ENCODE measurements around the gene METTL26. TPM values are rescaled to one million over a fixed set of nuclear protein-coding genes. Genes with fewer than 3 reads are reported as not detected.
A peak's percentile ranks its signal among the peaks of the same experiment; 100 is the strongest.

Gene METTL26
- total and polyA plus RNA-seq, 4 donors: 26.3 to 69.1 (median 41.4) TPM

DNA sequence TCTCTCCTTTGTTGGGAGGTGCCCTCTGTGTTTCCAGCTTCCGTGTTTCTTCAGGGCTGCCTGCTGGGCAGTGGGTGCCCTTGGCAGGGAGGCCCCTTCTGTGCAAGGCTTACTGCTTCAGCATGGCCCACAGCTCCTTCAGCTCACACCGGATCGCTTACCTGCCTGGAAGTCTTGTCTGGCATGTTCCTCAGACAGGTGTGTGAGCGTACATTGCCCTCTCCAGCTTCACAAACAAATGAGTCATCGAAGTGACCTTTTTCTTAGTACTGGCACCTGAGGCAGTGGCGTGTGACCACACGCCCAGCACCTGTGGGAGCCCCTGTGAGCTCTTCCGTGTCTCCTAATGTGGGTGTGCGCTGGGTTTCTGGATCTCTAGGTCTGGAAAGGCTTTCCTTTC, 42.7 kb downstream of the METTL26 start:
- H3K4me3 ChIP-seq (ENCODE audit: low read depth in 1 of 3, low read length in 3 of 3): no peak overlapping the region
- no peak overlapping the region for H3K9ac ChIP-seq (ENCODE audit: low read depth in 1 of 2, low read length in 2 of 2)
- H3K27ac ChIP-seq (ENCODE audit: low read depth in 1 of 2, low read length in 2 of 2): peak overlapping the region; percentile 81 to 88
- no peaks in the 10 kb centered on the region for H3K36me3 ChIP-seq (ENCODE audit: control insufficient read depth in 4 of 4, insufficient read depth in 3 of 4, low read depth in 1 of 4, low read length in 3 of 4)
- 34% methylated on average over 9 of the region's 9 CpGs for WGBS
- no peaks in the 10 kb centered on the region for H3K27me3 ChIP-seq (ENCODE audit: control insufficient read depth in 4 of 4, insufficient read depth in 4 of 4, low read length in 3 of 4)
- no peak for DNase-seq (ENCODE audit: low spot score)
- TF ChIP-seq JUND (IDR thresholded peaks at IDR 0.05) (peak; percentile 87 to 95), RAD21 (IDR thresholded peaks at IDR 0.05) (no peak), NR2F2 (IDR thresholded peaks at IDR 0.05) (no peak), SP1 (IDR thresholded peaks at IDR 0.05) (no peak), YY1 (IDR thresholded peaks at IDR 0.05) (no peak), HNF4A (conservative IDR thresholded peaks at IDR 0.05) (peak in 1 of 2 donors; percentile 67), GABPA (IDR thresholded peaks at IDR 0.05 in 1 of 2, conservative IDR thresholded peaks at IDR 0.05 in 1 of 2) (no peak), FOXA1 (IDR thresholded peaks at IDR 0.05) (no peak), FOXA2 (IDR thresholded peaks at IDR 0.05) (no peak), RXRA (IDR thresholded peaks at IDR 0.05) (peak; percentile 36 to 79), HNF4G (IDR thresholded peaks at IDR 0.05) (no peak), EGR1 (IDR thresholded peaks at IDR 0.05; ENCODE audit: low read depth in 2 of 2) (no peak), TAF1 (conservative IDR thresholded peaks at IDR 0.05) (no peak)
- TF ChIP-seq, protein P1, sequence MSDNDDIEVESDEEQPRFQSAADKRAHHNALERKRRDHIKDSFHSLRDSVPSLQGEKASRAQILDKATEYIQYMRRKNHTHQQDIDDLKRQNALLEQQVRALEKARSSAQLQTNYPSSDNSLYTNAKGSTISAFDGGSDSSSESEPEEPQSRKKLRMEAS (IDR thresholded peaks at IDR 0.05): no peak
- TF ChIP-seq, protein P2, sequence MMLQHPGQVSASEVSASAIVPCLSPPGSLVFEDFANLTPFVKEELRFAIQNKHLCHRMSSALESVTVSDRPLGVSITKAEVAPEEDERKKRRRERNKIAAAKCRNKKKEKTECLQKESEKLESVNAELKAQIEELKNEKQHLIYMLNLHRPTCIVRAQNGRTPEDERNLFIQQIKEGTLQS (IDR thresholded peaks at IDR 0.05): no peak
- TF ChIP-seq, protein P3, sequence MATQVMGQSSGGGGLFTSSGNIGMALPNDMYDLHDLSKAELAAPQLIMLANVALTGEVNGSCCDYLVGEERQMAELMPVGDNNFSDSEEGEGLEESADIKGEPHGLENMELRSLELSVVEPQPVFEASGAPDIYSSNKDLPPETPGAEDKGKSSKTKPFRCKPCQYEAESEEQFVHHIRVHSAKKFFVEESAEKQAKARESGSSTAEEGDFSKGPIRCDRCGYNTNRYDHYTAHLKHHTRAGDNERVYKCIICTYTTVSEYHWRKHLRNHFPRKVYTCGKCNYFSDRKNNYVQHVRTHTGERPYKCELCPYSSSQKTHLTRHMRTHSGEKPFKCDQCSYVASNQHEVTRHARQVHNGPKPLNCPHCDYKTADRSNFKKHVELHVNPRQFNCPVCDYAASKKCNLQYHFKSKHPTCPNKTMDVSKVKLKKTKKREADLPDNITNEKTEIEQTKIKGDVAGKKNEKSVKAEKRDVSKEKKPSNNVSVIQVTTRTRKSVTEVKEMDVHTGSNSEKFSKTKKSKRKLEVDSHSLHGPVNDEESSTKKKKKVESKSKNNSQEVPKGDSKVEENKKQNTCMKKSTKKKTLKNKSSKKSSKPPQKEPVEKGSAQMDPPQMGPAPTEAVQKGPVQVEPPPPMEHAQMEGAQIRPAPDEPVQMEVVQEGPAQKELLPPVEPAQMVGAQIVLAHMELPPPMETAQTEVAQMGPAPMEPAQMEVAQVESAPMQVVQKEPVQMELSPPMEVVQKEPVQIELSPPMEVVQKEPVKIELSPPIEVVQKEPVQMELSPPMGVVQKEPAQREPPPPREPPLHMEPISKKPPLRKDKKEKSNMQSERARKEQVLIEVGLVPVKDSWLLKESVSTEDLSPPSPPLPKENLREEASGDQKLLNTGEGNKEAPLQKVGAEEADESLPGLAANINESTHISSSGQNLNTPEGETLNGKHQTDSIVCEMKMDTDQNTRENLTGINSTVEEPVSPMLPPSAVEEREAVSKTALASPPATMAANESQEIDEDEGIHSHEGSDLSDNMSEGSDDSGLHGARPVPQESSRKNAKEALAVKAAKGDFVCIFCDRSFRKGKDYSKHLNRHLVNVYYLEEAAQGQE (IDR thresholded peaks at IDR 0.05): no peak
- TF ChIP-seq, protein P4, sequence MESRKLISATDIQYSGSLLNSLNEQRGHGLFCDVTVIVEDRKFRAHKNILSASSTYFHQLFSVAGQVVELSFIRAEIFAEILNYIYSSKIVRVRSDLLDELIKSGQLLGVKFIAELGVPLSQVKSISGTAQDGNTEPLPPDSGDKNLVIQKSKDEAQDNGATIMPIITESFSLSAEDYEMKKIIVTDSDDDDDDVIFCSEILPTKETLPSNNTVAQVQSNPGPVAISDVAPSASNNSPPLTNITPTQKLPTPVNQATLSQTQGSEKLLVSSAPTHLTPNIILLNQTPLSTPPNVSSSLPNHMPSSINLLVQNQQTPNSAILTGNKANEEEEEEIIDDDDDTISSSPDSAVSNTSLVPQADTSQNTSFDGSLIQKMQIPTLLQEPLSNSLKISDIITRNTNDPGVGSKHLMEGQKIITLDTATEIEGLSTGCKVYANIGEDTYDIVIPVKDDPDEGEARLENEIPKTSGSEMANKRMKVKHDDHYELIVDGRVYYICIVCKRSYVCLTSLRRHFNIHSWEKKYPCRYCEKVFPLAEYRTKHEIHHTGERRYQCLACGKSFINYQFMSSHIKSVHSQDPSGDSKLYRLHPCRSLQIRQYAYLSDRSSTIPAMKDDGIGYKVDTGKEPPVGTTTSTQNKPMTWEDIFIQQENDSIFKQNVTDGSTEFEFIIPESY (IDR thresholded peaks at IDR 0.05): no peak
- TF ChIP-seq, protein P5, sequence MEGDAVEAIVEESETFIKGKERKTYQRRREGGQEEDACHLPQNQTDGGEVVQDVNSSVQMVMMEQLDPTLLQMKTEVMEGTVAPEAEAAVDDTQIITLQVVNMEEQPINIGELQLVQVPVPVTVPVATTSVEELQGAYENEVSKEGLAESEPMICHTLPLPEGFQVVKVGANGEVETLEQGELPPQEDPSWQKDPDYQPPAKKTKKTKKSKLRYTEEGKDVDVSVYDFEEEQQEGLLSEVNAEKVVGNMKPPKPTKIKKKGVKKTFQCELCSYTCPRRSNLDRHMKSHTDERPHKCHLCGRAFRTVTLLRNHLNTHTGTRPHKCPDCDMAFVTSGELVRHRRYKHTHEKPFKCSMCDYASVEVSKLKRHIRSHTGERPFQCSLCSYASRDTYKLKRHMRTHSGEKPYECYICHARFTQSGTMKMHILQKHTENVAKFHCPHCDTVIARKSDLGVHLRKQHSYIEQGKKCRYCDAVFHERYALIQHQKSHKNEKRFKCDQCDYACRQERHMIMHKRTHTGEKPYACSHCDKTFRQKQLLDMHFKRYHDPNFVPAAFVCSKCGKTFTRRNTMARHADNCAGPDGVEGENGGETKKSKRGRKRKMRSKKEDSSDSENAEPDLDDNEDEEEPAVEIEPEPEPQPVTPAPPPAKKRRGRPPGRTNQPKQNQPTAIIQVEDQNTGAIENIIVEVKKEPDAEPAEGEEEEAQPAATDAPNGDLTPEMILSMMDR (IDR thresholded peaks at IDR 0.05; ENCODE audit: low read depth, low read length, missing input control): no peak
- no peaks in the 10 kb centered on the region for H3K9me3 ChIP-seq (ENCODE audit: control insufficient read depth in 4 of 4, low read length in 3 of 4)
- H3K4me1 ChIP-seq (ENCODE audit: control insufficient read depth in 4 of 4, insufficient read depth in 4 of 4, low read length in 3 of 4): peaks cover 19 to 67% (median 57%) of the 10 kb centered on the region in 4 donors
